GM19372 (cell line): ENCODE data around the gene FAXC.
"Not testable (repeated sequence)": the region's sequence is repeated elsewhere in the genome, so short reads cannot be mapped to it uniquely, and the experiment has no call there.

Source experiments
- ATAC-seq: cut with Tn5 transposase; IDR thresholded peaks from one replicate; pipeline ENCODE4 v1.9.1; 2021; ENCODE audit warnings: mild to moderate bottlenecking, low read depth, moderate library complexity; ENCODE audit not compliant: unreplicated experiment

Gene FAXC

GRCh38 chr6:99289701-99290100, 59.8 kb downstream of the FAXC start:
- no peak for ATAC-seq

- no peak for ATAC-seq
Measured at GRCh38 chr6:99288668-99289067, 60.8 kb downstream of the FAXC start.

GRCh38 chr6:99287523-99287922, 62.0 kb downstream of the FAXC start:
- no peak for ATAC-seq

- no peak for ATAC-seq
Measured at GRCh38 chr6:99285881-99286280, 63.6 kb downstream of the FAXC start.

- no peak for ATAC-seq
Measured at GRCh38 chr6:99282479-99283062, 66.9 kb downstream of the FAXC start.

GRCh38 chr6:99276747-99277146, 72.7 kb downstream of the FAXC start:
- no peak for ATAC-seq

- no peak for ATAC-seq
Measured at GRCh38 chr6:99270826-99271225, 78.6 kb downstream of the FAXC start.

DNA sequence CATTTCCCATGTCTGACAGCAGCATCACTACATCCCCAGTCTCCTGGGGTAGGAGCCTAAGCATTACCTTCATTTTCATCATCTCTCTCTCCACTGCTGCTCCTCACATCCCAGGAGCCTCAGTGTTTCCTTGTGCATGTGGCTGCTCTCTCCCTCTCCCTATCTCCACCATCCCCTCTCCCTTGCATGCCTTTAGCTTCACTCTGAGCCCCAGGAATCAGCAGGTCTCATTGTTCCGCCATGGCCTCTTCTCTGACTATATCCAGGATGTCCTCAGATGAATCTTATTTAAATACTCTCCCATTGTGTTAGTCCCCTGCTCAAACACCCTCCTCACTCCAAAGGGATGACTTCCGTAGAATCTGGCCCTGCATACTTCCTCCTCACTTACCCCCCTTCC, 79.4 kb downstream of the FAXC start:
- ATAC-seq = no peak

DNA sequence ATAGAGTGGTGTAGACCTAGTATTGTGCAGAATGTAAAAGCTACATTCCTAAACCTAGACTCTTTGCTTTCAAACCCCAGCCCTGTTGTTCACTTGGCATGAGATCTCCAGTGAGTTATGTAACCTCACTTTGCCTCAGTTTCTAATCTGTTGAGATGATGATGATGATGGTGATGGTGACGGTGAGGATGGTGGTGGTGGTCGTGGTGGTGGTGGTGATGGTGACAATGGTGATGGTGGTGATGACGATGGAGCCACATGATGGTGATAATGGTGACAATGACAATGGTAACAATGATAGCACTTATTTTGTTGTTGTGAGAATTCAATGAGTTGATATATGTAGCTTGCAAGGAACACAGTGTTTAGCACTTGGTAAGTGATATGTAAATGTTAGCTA, 80.3 kb downstream of the FAXC start:
- no peak for ATAC-seq

- not testable (repeated sequence) for ATAC-seq
Measured at GRCh38 chr6:99266996-99267395, 82.5 kb downstream of the FAXC start.

DNA sequence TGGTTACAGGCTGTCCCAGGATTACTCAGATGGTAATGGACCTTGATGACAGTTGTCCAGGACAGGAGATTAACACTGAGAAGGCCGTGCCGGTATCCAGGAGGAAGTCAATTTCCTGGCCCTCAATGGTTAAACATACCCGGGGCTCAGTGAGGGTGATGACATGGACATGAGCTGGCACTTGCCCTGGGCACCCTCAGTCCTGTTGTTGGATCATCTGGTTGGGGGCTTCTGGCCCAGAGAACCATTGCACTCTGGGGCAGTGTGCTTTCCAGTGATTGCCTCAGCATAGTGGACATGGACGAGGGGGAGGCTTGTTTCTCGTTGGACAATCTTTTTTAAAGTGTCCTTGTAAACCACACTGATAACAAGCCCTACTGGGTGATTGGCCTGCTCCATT, 84.0 kb downstream of the FAXC start:
- ATAC-seq = not testable (repeated sequence)

GRCh38 chr6:99254616-99255550, 94.6 kb downstream of the FAXC start:
- no peak for ATAC-seq

- no peak for ATAC-seq
Measured at GRCh38 chr6:99253271-99253670, 96.2 kb downstream of the FAXC start.

- no peak for ATAC-seq
Measured at GRCh38 chr6:99252421-99252820, 97.1 kb downstream of the FAXC start.

DNA sequence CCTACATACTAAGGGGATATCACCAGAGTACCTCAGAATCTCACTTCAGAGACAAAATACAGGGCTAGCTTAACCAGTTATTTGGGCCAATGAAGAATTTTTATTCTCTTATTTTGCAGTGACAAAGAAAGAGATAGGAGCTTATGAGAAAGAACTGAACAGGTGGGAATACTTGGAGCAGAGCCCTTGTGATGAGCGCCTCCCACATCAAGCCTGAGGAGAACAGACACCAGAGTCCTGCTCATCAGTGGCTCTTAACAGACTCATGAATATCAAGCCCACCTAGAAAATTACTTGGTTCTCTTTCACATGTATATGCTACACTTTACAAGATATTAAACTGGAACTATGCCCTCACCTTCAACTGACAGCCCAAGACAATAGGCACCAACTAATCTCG, 99.0 kb downstream of the FAXC start:
- ATAC-seq = no peak

GRCh38 chr6:99246602-99247001, 102.9 kb downstream of the FAXC start:
- no peak for ATAC-seq

DNA sequence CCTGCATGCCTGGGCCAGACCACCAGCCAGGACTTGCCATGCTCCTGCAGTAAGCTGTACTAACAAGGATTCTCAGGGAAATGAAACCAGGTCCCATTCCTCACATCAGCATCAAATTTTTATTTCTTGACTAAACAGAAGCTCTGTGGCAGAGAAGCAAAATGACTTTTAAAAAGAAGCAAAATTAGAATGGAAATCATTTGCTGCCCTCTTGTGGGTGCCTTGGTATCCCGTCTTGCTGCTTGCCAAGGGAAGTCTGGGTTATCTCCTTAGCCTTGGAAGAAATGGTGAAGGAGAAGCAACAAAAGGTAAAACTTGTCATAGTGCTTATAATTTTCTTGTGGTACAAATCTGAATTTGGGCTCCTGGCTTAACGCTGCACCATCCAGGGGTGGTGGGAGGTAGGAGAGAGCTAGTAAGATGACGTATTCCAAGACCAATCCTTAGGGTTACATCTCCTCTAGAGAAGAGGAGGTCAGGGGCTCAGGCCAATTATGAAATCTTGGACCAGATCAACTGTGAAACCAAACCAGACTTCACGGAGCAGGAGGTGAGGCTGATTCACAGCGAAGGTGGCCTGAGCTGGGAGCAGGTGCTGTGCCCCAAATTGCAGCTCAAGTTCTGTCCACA, 107.5 kb downstream of the FAXC start:
- ATAC-seq = no peak

GRCh38 chr6:99236010-99236409, 113.5 kb downstream of the FAXC start:
- no peak for ATAC-seq

DNA sequence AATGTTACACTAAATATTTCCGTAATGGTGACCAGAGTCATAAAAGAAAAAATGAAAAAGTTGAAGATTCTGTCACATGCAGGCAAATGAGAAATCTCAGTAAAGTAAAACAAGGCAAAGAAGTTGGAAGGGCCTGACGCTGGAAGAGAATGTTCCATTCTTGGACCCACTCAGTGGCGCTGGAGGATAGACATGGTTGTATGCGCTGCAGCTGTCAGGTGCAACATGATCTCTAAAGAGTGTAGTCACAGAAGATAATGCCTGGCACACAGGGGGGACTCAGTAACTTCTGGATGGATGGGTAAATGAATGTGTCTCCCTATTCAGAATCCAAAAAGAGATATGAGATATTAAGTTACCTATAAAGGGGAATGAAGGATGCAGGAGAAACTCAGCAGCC, 116.3 kb downstream of the FAXC start:
- ATAC-seq = no peak

- ATAC-seq = no peak
Measured at GRCh38 chr6:99232056-99232455, 117.4 kb downstream of the FAXC start.

- ATAC-seq = no peak
Measured at GRCh38 chr6:99225172-99225571, 124.3 kb downstream of the FAXC start.
